ENCODE measurements around the gene OR52B6. TPM values are rescaled to one million over a fixed set of nuclear protein-coding genes. Genes with fewer than 3 reads are reported as not detected.

The OR52B6 gene
- total and polyA plus RNA-seq, 10 of the 15 experiments (the other 5 are each of a cell fraction or from before 2014, with no cell fraction given): 0.07 TPM; not detected in 9

DNA sequence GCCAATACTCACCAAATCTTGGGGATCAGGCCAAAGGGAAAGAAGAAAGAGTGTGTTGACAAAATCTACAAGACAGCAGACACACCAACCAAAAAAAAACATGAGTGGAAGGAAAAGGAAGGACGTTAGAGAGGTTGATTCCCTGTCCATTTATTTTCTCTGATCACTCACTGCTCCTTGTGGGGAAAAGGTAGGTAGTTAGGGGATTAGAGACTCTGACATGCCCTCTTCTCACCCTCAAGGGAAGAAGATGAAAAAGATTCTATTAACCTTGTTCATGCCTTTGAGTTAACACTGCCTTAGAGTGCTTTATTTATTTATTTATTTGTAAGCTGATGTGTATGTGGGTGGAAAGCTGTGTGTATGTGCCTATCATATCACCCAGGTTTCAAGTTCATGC lies 32.2 kb upstream of the OR52B6 start, which contains the start of gene OR52H1:
TSS of gene OR52H1 (minus strand) at position 101 of the 400 bp plus-strand sequence. CDS start 3,035 bp downstream, outside the sequence.
- Histone ChIP-seq H3K9ac (ENCODE audit: control insufficient read depth, insufficient read depth, low read length) (no peak within 1 kb of the TSS), H3K27me3 (replicated peaks in 1 of 2; ENCODE audit: control insufficient read depth in 2 of 2, insufficient read depth in 2 of 2, low read length in 1 of 2) (no peaks in the 10 kb centered on the region), H3K9me3 (replicated peaks; ENCODE audit: control insufficient read depth, insufficient read depth, low read length) (no peaks in the 10 kb centered on the region), H3K4me3 (no peak within 1 kb of the TSS), H3K79me2 (ENCODE audit: control insufficient read depth, insufficient read depth, low read length) (no peaks in the 10 kb centered on the region), H3K4me1 (ENCODE audit: control insufficient read depth, insufficient read depth, low read length) (no peaks in the 10 kb centered on the region), H3K36me3 (ENCODE audit: control insufficient read depth in 2 of 2, insufficient read depth in 2 of 2, low read length in 1 of 2) (no peaks in the 10 kb centered on the region), H3K27ac (ENCODE audit: control insufficient read depth, insufficient read depth) (no peak within 1 kb of the TSS), H4K20me1 (ENCODE audit: control insufficient read depth, insufficient read depth) (no peaks in the 10 kb centered on the region), H2AFZ (ENCODE audit: control insufficient read depth, low read depth, low read length) (no peak within 1 kb of the TSS), H3K4me2 (ENCODE audit: control insufficient read depth, insufficient read depth) (no peak within 1 kb of the TSS)
- intact Hi-C loops (cut with micrococcal nuclease; ENCODE audit: unreplicated experiment) (no loop called here), in situ Hi-C loops (cut with MboI) (no loop called here)
- ATAC-seq: no peak; the same call in 2 of the 3 replicates
- FAIRE-seq: no peak
- 0% methylated on average over 1 of the region's 1 CpG for WGBS (ENCODE audit: insufficient coverage, insufficient replicate concordance, low lambda C conversion rate, missing lambda C conversion rate)
- CTCF ChIA-PET: interaction anchor here (1.6 kb wide), 1 partner anchor 72 kb away, joined by 6 read pairs; no protein-coding TSS in a partner anchor
- DNase-seq (ENCODE audit: low read depth, low spot score): no peak
- BruUV-seq (replicated peaks): no TSS peak
- SMC1A ChIA-PET (ENCODE audit: uncharacterized antibody, unreplicated experiment): interaction anchor here (1.5 kb wide), 1 partner anchor 10 kb away, joined by 5 read pairs; no protein-coding TSS in a partner anchor
- POLR2A ChIA-PET: no interaction called here
- RAD21 ChIA-PET (ENCODE audit: unreplicated experiment): interaction anchor here (0.5 to 1.8 kb wide), 2 partner anchors 141 to 352 kb away, joined by 3 to 4 read pairs; partner anchors contain the start of gene TRIM22
- TF ChIP-seq SIX5 (IDR thresholded peaks at IDR 0.05; ENCODE audit: low read depth, low read length, severe bottlenecking) (no peak), NBN (IDR thresholded peaks at IDR 0.05) (no peak), RBBP5 (conservative IDR thresholded peaks at IDR 0.05) (no peak), CEBPB (IDR thresholded peaks at IDR 0.05; ENCODE audit: borderline replicate concordance in 1 of 2, low read depth in 2 of 2, low read length in 2 of 2) (no peak), FOXK2 (IDR thresholded peaks at IDR 0.05) (no peak), ZBTB33 (IDR thresholded peaks at IDR 0.05) (no peak), FOS (IDR thresholded peaks at IDR 0.05; ENCODE audit: borderline replicate concordance, extremely low read depth, insufficient read length) (no peak), SP1 (IDR thresholded peaks at IDR 0.05; ENCODE audit: low read depth, low read length) (no peak), IRF5 (IDR thresholded peaks at IDR 0.05; ENCODE audit: borderline replicate concordance) (no peak), BCL11A (IDR thresholded peaks at IDR 0.05; ENCODE audit: low read depth, low read length) (no peak), BMI1 (IDR thresholded peaks at IDR 0.05; ENCODE audit: borderline replicate concordance) (no peak), ZZZ3 (IDR thresholded peaks at IDR 0.05; ENCODE audit: control insufficient read depth, insufficient read length, low read depth) (no peak), RB1 (IDR thresholded peaks at IDR 0.05; ENCODE audit: borderline replicate concordance) (no peak), POLR2AphosphoS2 (IDR thresholded peaks at IDR 0.05; ENCODE audit: low read depth, low read length) (no peak), CHD2 (IDR thresholded peaks at IDR 0.05; ENCODE audit: borderline replicate concordance, low read depth, low read length) (no peak), STAT1 (conservative IDR thresholded peaks at IDR 0.05) (no peak)
- TF ChIP-seq, protein P1, sequence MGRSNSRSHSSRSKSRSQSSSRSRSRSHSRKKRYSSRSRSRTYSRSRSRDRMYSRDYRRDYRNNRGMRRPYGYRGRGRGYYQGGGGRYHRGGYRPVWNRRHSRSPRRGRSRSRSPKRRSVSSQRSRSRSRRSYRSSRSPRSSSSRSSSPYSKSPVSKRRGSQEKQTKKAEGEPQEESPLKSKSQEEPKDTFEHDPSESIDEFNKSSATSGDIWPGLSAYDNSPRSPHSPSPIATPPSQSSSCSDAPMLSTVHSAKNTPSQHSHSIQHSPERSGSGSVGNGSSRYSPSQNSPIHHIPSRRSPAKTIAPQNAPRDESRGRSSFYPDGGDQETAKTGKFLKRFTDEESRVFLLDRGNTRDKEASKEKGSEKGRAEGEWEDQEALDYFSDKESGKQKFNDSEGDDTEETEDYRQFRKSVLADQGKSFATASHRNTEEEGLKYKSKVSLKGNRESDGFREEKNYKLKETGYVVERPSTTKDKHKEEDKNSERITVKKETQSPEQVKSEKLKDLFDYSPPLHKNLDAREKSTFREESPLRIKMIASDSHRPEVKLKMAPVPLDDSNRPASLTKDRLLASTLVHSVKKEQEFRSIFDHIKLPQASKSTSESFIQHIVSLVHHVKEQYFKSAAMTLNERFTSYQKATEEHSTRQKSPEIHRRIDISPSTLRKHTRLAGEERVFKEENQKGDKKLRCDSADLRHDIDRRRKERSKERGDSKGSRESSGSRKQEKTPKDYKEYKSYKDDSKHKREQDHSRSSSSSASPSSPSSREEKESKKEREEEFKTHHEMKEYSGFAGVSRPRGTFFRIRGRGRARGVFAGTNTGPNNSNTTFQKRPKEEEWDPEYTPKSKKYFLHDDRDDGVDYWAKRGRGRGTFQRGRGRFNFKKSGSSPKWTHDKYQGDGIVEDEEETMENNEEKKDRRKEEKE (IDR thresholded peaks at IDR 0.05): no peak
- TF ChIP-seq, protein P2, sequence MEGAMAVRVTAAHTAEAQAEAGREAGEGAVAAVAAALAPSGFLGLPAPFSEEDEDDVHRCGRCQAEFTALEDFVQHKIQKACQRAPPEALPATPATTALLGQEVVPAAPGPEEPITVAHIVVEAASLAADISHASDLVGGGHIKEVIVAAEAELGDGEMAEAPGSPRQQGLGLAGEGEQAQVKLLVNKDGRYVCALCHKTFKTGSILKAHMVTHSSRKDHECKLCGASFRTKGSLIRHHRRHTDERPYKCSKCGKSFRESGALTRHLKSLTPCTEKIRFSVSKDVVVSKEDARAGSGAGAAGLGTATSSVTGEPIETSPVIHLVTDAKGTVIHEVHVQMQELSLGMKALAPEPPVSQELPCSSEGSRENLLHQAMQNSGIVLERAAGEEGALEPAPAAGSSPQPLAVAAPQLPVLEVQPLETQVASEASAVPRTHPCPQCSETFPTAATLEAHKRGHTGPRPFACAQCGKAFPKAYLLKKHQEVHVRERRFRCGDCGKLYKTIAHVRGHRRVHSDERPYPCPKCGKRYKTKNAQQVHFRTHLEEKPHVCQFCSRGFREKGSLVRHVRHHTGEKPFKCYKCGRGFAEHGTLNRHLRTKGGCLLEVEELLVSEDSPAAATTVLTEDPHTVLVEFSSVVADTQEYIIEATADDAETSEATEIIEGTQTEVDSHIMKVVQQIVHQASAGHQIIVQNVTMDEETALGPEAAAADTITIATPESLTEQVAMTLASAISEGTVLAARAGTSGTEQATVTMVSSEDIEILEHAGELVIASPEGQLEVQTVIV (IDR thresholded peaks at IDR 0.05; ENCODE audit: borderline replicate concordance, partially characterized antibody): no peak

Measured in GM12878 (cell line).